MV-4-11 (cell line): ENCODE data around the gene THAP11.

Experiments
- DNase-seq: peaks from one replicate; lab custom pipeline; 2025; lab: John Stamatoyannopoulos, UW

THAP11 gene

DNA sequence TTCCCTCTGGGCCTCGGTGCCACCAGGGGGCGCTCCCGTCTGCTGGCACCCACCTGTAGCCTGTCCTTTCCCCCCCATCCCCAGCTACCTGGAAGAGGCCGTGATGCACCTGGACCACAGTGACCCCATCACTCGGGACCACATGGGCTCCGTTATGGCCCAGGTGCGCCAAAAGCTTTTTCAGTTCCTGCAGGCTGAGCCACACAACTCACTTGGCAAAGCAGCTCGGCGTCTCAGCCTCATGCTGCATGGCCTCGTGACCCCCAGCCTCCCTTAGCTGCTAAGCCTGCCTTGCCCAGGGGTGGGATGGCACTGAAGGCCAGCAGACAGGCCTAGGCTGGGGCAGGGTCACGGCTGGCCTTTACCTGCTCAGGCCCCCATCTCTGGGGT is 41.7 kb downstream of the THAP11 start:
- DNase-seq: peak; percentile 18

DNA sequence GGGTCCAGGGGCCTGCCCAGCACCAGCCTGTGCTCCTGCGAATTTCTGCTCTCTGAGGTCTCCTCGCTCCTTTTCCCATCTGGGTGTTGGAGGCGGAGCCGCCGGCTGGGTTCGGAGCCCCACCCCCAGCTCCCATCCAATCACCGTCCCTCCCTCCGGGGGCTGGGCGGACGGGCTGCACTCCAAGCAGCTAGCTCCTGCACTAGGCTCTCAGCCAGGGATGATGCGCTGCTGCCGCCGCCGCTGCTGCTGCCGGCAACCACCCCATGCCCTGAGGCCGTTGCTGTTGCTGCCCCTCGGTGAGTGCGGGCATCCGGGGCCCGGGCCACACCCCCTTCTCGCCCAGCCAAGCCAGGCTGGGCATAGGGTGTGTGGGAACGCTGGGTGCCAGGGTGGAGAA is 42.6 kb downstream of the THAP11 start, which contains the start of gene NRN1L:
Gene NRN1L (plus strand): TSS at position 202 of the 400 bp plus-strand sequence. CDS start 19 bp downstream, at position 221.
- DNase-seq: no peak

DNA sequence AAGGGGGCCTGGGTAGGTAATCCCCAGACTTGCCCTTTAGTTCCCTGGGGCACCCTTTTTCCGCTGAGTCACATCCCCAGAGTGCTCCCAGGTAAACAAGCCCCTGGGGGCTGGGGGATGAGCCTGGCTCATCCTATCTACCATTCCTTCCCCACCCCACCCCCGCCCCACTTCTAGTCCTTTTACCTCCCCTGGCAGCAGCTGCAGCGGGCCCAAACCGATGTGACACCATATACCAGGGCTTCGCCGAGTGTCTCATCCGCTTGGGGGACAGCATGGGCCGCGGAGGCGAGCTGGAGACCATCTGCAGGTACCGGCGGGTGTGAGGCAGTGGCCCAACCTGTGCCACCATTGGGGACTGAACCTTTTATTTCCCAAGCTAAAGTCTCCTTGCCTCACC is 43.4 kb downstream of the THAP11 start:
- DNase-seq: no peak

DNA sequence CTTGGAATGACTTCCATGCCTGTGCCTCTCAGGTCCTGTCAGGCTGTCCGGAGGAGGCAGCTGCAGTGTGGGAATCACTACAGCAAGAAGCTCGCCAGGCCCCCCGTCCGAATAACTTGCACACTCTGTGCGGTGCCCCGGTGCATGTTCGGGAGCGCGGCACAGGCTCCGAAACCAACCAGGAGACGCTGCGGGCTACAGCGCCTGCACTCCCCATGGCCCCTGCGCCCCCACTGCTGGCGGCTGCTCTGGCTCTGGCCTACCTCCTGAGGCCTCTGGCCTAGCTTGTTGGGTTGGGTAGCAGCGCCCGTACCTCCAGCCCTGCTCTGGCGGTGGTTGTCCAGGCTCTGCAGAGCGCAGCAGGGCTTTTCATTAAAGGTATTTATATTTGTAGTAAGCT is 43.9 kb downstream of the THAP11 start:
- DNase-seq: no peak

DNA sequence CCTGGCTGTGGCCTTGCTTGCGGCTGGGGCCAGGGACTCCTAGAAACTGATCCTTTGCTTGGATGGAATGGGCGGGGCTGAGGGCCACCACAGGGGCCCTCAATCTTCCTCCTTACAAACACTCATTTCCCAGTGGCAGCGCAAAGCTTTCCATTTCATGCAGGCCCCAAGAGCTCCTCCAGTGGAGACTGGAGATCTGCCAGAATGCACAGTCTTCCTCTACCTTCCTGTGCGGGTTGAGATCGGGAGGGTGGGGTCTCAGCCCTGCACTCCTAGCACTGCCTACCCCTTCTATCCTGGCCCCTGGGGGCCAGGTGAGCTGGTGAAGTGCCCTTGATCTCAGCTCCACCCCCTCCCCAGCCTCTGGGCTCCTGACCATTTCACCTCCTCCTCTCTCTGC is 44.3 kb downstream of the THAP11 start:
- DNase-seq: no peak

DNA sequence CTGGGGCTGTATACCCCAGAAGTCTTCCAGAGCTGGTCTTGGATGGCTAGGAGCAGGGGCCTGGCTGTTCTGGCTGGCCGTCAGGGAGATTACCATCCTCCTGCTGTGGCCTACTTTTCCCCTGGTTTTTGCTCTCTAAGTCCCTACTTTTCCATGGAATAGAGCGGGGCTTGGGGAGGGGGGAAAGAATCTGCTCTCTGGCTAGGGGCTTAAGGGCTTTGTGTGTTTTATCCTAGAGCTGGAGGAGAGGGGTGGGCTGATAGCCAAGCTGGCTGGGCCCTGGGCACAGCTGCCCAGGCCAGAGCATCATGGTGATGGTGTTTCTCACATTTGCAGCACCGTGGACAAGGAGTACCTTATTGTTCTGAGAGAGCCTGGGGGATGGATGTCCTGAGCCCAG is 46.2 kb downstream of the THAP11 start:
- no peak for DNase-seq

DNA sequence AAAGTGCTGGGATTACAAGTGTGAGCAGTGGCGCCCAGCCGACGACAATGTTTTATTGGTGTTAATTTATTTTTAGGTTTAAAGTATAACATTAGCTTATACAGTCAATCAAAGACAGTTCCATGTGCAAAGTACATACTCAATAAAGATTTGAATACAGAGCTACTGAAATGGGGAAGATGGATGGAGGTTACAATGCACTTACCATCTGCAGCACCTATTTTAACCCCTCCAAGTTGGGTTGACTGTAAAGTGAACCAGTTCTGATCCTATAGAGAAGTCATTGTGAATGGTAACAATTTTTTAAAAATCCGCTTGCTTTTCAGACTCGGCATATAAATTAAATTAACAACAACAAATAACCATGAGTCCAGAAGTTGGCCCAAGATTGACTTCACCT is 50.3 kb downstream of the THAP11 start:
- DNase-seq: no peak

DNA sequence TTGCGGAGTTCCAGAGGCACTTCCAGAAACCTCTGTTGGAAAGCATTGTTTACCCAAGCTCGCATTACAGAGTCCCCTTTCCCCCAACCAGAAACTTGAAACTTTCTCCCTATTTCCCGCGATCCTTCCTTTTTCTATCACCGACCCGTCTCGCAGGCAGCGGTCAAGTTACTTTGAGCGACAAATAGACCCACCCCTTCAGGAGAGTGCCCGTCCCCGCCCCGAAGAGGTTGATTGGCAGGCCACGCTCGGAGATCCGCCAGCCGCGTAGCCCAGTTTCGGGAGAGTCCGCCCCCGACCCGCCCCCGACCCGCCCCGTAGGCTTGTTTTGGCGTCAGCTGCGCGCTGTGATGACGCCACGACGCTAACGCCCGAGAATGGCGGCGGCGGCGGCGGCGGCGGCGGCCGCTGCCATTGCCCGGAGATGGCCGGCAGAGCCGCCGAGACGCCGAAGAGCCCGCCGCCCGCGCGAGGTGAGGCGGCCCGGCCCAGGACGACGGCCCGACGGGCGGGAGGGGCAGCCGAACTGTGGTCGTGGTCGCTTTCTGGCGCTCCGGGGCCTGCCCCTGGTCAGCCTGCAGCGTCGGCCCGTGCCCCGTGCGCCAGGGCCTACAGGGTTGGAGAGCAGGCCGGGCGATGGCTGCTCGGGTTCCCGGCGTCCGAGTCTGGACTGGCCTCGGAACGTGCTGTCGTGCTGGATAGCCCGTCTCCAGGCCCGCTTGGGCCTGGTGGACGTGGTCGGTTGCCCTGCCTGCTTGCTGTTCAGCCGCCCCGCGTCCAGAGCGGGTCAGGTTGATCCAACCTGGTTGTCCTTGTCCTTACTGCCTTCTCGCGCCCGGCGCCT is 51.0 kb downstream of the THAP11 start, which contains the start of gene PSKH1:
Gene PSKH1 (plus strand): TSS at position 356 of the 844 bp plus-strand sequence. CDS start 15,496 bp downstream, outside the sequence.
- DNase-seq: peak; percentile 94
